ENCODE measurements around the gene UTP15.

The UTP15 gene

GRCh38 chr5:73565139-73565968 lies at the start of gene UTP15, which contains the start of gene ANKRA2:
Gene UTP15, plus strand, starts transcription at chr5:73565743. Its CDS starts 1,602 bp downstream, at chr5:73567345.
Gene ANKRA2, minus strand, starts transcription at chr5:73565639. Its CDS starts 2,758 bp downstream, at chr5:73562881.
- DNase-seq = peak; percentile 99

GRCh38 chr5:73519531-73520283 lies 45.8 kb upstream of the UTP15 start:
- DNase-seq = peak; percentile 66

GRCh38 chr5:73522989-73523388 lies 42.6 kb upstream of the UTP15 start:
- DNase-seq = no peak

- no peak for DNase-seq
These were observed 41.7 kb upstream of the UTP15 start for GRCh38 chr5:73523861-73524260.

- no peak for DNase-seq
These were observed 39.8 kb upstream of the UTP15 start for GRCh38 chr5:73525606-73526203.

- no peak for DNase-seq
These were observed 37.3 kb upstream of the UTP15 start for GRCh38 chr5:73528248-73528647.

GRCh38 chr5:73529081-73529480 lies 36.5 kb upstream of the UTP15 start:
- no peak for DNase-seq

- no peak for DNase-seq
These were observed 34.2 kb upstream of the UTP15 start for GRCh38 chr5:73531356-73531755.

- DNase-seq = no peak
These were observed 33.3 kb upstream of the UTP15 start for GRCh38 chr5:73532195-73532594.

GRCh38 chr5:73534011-73534644 lies 31.4 kb upstream of the UTP15 start:
- no peak for DNase-seq

GRCh38 chr5:73534971-73535370 lies 30.6 kb upstream of the UTP15 start:
- DNase-seq = no peak

GRCh38 chr5:73539730-73540129 lies 25.8 kb upstream of the UTP15 start:
- no peak for DNase-seq

- no peak for DNase-seq
These were observed 25.4 kb upstream of the UTP15 start for GRCh38 chr5:73540192-73540591.

- no peak for DNase-seq
These were observed 23.5 kb upstream of the UTP15 start for GRCh38 chr5:73542020-73542419.

- no peak for DNase-seq
These were observed 20.8 kb upstream of the UTP15 start for GRCh38 chr5:73544429-73545402.

- DNase-seq = no peak
These were observed 20.2 kb upstream of the UTP15 start for GRCh38 chr5:73545403-73545779.

- no peak for DNase-seq
These were observed 15.5 kb upstream of the UTP15 start for GRCh38 chr5:73550016-73550415.

- DNase-seq = no peak
These were observed 12.9 kb upstream of the UTP15 start for GRCh38 chr5:73552642-73553041.

GRCh38 chr5:73558950-73559349 lies 6.6 kb upstream of the UTP15 start:
- no peak for DNase-seq

GRCh38 chr5:73564018-73564417 lies 1.5 kb upstream of the UTP15 start:
- DNase-seq = no peak

- DNase-seq = peak; percentile 11
These were observed 868 bp upstream of the UTP15 start for GRCh38 chr5:73564675-73565074.

- no peak for DNase-seq
These were observed 515 bp downstream of the UTP15 start for GRCh38 chr5:73565969-73566547.
